Measurements from ENCODE around the gene NDUFA8. TPM values are rescaled to one million over a fixed set of nuclear protein-coding genes. Genes with fewer than 3 reads are reported as not detected.

The NDUFA8 gene
- total and polyA plus RNA-seq, 8 donors, result 42.9 to 61.5 (median 49.9) TPM

DNA sequence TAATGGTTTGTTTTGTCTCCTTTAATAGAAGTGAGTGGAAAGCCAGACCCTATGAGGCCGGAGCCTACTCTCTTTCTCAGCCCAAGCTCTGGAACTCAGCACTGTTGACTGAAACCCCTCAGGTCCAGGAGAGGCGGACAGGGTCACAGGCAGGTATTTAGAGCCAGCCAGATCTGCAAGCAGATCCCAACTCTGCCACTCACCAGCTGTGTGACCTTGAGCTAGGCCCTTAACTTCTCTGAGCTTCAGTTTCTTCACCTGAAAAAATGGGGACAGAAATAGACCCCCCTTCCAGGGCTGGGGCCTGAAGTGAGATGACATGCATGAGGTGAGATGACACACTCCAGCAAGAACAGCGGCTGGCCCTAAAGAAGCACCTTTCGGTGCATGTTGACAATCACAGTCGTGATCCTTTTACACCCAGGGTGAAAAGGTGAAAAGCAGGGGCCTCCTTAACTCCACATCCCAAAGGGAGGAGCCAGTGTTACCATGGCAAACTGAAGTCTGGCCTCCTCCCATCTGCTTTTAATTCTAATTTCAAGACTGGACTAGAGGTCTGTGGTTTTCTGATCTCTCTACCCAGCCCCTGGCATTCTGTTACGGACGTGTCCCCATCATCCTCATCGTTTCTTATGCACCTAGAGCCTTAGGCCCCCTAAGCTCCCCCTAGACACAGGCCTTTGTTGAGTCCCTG lies 27.3 kb upstream of the NDUFA8 start:
- no peak for ATAC-seq
- intact Hi-C loops (cut with DNase I), result no loop called here
- H3K27ac ChIP-seq, result no peak overlapping the region
- TF ChIP-seq, protein P1, sequence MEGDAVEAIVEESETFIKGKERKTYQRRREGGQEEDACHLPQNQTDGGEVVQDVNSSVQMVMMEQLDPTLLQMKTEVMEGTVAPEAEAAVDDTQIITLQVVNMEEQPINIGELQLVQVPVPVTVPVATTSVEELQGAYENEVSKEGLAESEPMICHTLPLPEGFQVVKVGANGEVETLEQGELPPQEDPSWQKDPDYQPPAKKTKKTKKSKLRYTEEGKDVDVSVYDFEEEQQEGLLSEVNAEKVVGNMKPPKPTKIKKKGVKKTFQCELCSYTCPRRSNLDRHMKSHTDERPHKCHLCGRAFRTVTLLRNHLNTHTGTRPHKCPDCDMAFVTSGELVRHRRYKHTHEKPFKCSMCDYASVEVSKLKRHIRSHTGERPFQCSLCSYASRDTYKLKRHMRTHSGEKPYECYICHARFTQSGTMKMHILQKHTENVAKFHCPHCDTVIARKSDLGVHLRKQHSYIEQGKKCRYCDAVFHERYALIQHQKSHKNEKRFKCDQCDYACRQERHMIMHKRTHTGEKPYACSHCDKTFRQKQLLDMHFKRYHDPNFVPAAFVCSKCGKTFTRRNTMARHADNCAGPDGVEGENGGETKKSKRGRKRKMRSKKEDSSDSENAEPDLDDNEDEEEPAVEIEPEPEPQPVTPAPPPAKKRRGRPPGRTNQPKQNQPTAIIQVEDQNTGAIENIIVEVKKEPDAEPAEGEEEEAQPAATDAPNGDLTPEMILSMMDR (IDR thresholded peaks at IDR 0.05), result no peak
- no peaks in the 10 kb centered on the region for H3K36me3 ChIP-seq
- H3K4me3 ChIP-seq, result no peak overlapping the region
- no peak for DNase-seq
- no peaks in the 10 kb centered on the region for H3K9me3 ChIP-seq
- H3K4me1 ChIP-seq, result no peaks in the 10 kb centered on the region
- H3K27me3 ChIP-seq, result peaks cover 0 to 10% of the 10 kb centered on the region in 2 donors

DNA sequence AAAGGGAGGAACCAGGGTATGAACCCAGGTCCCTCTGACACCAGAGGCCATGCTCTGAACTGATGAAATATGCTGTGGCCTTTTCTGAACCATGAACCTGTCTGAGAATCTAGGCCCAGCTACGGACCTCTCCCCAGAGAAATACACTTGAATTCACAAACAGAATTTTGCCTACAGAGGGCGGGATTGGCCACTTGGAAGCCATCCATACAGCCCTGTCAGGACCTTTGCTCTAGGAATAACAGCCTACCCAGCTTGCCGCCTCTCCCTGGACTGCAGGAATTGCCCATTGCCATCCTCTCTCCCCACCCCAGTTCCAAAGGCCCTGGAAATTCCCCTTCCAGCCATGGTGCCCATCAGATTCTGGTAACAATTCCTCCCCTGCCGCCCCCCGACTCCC lies 26.7 kb upstream of the NDUFA8 start:
- H3K4me1 ChIP-seq, result no peaks in the 10 kb centered on the region
- intact Hi-C loops (cut with DNase I), result no loop called here
- H3K9me3 ChIP-seq, result no peaks in the 10 kb centered on the region
- no peak overlapping the region for H3K4me3 ChIP-seq
- peaks cover 0 to 10% of the 10 kb centered on the region in 2 donors for H3K27me3 ChIP-seq
- TF ChIP-seq, protein P1 (IDR thresholded peaks at IDR 0.05), result no peak
- ATAC-seq (no peak), DNase-seq (no peak)
- no peak overlapping the region for H3K27ac ChIP-seq
- H3K36me3 ChIP-seq, result no peaks in the 10 kb centered on the region

DNA sequence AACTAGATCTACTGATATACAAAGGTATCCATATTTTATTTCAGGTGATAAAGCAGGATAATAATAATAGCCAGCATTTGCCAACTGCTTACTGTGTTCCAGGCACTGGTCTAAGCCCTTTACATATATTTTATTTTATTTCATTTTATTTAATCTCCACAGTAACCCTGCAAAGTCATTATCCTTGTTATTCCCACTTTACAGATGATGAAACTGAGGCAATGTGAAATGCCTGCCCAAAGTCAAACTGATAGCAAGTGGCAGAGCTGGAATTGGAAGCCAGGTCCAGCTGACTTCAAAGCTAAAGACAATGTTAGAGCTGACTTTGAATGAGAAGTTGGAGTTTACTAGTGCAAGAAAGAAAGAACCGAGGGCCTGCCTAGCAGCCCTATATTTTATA lies 25.0 kb upstream of the NDUFA8 start:
- no peaks in the 10 kb centered on the region for H3K36me3 ChIP-seq

DNA sequence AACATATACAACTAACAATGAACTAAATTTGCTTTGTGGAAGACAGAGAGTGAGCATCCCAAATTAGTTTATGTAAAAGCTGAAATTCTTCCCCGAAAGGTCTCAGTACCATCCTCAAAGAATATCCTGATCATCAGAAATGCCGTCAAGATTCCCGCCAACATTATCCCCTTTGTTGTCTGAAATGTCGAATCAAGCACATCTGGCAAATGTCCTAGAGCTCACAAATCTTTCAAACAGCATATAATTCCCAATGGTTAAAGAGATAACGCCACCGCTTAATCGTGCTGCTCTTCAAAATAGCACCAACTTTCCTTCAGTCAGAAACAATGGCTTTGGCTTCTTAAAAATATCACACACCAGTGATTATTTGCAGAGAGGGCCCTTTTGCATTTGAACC lies 23.9 kb upstream of the NDUFA8 start:
- DNase-seq (no peak), ATAC-seq (no peak)
- Histone ChIP-seq H3K4me1 (no peaks in the 10 kb centered on the region), H3K36me3 (no peaks in the 10 kb centered on the region), H3K4me3 (no peak overlapping the region), H3K27me3 (peaks cover 0 to 10% of the 10 kb centered on the region in 2 donors), H3K9me3 (no peaks in the 10 kb centered on the region), H3K27ac (no peak overlapping the region)
- TF ChIP-seq, protein P1 (IDR thresholded peaks at IDR 0.05), result no peak
- intact Hi-C loops (cut with DNase I), result no loop called here

More for the DNA sequence above, 25.0 kb upstream of the NDUFA8 start:
- no peak for ATAC-seq
- intact Hi-C loops (cut with DNase I), result no loop called here
- DNase-seq, result no peak
- Histone ChIP-seq H3K27ac (no peak overlapping the region), H3K9me3 (no peaks in the 10 kb centered on the region), H3K4me1 (no peaks in the 10 kb centered on the region), H3K27me3 (peaks cover 0 to 10% of the 10 kb centered on the region in 2 donors), H3K4me3 (no peak overlapping the region)
- TF ChIP-seq, protein P1 (IDR thresholded peaks at IDR 0.05), result no peak

DNA sequence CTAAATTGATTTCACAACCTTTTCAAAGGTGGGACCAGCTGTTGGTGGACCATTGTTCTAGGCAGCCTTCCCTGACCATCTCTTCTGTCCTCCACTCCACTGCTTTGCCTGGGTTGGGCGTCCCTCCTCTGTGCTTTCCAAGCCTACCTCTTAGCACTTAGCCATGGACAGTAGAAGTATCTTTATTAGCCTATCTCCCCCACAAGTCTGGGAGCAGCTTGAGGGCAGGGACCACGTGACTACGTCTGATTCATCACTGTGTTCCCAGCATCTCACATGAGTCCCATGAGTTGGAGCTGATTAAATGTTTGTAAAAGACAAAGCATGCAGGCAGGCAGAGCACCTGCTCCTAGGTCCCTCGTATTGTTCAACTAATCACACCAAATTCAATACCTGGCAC lies 21.1 kb upstream of the NDUFA8 start:
- Histone ChIP-seq H3K27ac (no peak overlapping the region), H3K9me3 (no peaks in the 10 kb centered on the region), H3K36me3 (no peaks in the 10 kb centered on the region), H3K4me1 (no peaks in the 10 kb centered on the region), H3K27me3 (peaks cover 0 to 19% of the 10 kb centered on the region in 2 donors), H3K4me3 (no peak overlapping the region)
- no peak for ATAC-seq
- intact Hi-C loops (cut with DNase I), result no loop called here
- TF ChIP-seq, protein P1 (IDR thresholded peaks at IDR 0.05), result no peak
- DNase-seq, result no peak
